Naive thymus-derived CD4-positive, alpha-beta T cell (primary cell): Measurements from ENCODE around the gene SGMS1. TPM values are rescaled to one million over a fixed set of nuclear protein-coding genes. Genes with fewer than 3 reads are reported as not detected.
"Not testable (repeated sequence)": the region's sequence is repeated elsewhere in the genome, so short reads cannot be mapped to it uniquely, and the experiment has no call there.

Experiments
- ATAC-seq: fragments of 150-1000 bp; cut with Tn5 transposase; 2 replicates; pipeline ENCODE4 v1.10.0; 2021; ENCODE audit warnings: mild to moderate bottlenecking, moderate library complexity
- CTCF ChIA-PET: fragments of 350-600 bp; sonication (Branson Sonifier 250); formaldehyde crosslinking; loops from one replicate; lab custom pipeline; 2021; ENCODE audit warnings: antibody characterized with exemption; lab: Charles Lee
- POLR2A ChIA-PET: fragments of 350-600 bp; sonication (Branson Sonifier 250); formaldehyde crosslinking; loops from one replicate; lab custom pipeline; 2021; ENCODE audit warnings: antibody characterized with exemption, inconsistent platforms; lab: Charles Lee
- DNase-seq, 9 donors: peaks; one replicate each; pipeline versions ENCODE4 v3.0.0 to v3.0.0-alpha.2; 2020 to 2022; ENCODE audit warnings: mixed read lengths in 1 of 9
- H3K27ac ChIP-seq: one replicate; pipeline ENCODE4 v1.7.0; 2013; ENCODE audit warnings: mild to moderate bottlenecking, low read depth, low read length, moderate library complexity
- H3K27me3 ChIP-seq, 2 donors: one replicate each; pipeline ENCODE4 v1.7.0; 2013; ENCODE audit warnings: low read length in 2 of 2, mild to moderate bottlenecking in 2 of 2, moderate library complexity in 2 of 2; ENCODE audit not compliant: control insufficient read depth in 2 of 2, insufficient read depth in 2 of 2
- H3K36me3 ChIP-seq, 3 experiments: 1 replicate in 2 of 3; 2 replicates in 1 of 3; pipeline ENCODE4 v1.7.0; 2013; ENCODE audit warnings: low read length in 3 of 3, mild to moderate bottlenecking in 3 of 3, moderate library complexity in 1 of 3; ENCODE audit not compliant: insufficient read depth in 3 of 3, control insufficient read depth in 2 of 3
- H3K4me1 ChIP-seq, 2 donors: one replicate each; pipeline ENCODE4 v1.7.0; 2013; ENCODE audit warnings: low read length in 2 of 2, mild to moderate bottlenecking in 2 of 2, moderate library complexity in 1 of 2; ENCODE audit not compliant: control insufficient read depth in 2 of 2, insufficient read depth in 2 of 2
- H3K4me3 ChIP-seq: 2 replicates; pipeline ENCODE4 v1.7.0; 2013; ENCODE audit warnings: mild to moderate bottlenecking, low read length
- H3K9me3 ChIP-seq, 3 experiments: 1 replicate in 2 of 3; 2 replicates in 1 of 3; pipeline ENCODE4 v1.7.0; 2013; ENCODE audit warnings: low read length in 3 of 3; ENCODE audit not compliant: control insufficient read depth in 2 of 3
- H3K27ac Mint-ChIP-seq, 9 donors: one replicate each; pipeline ENCODE4 v1.8.0; 2020 to 2022; ENCODE audit warnings: mixed read lengths in 9 of 9, mild to moderate bottlenecking in 8 of 9, moderate library complexity in 5 of 9, inconsistent platforms in 2 of 9
- H3K27me3 Mint-ChIP-seq, 5 donors: one replicate each; pipeline ENCODE4 v1.8.0; 2021 to 2022; ENCODE audit warnings: mixed read lengths in 5 of 5, mild to moderate bottlenecking in 1 of 5
- H3K36me3 Mint-ChIP-seq, 5 donors: one replicate each; pipeline ENCODE4 v1.8.0; 2020 to 2022; ENCODE audit warnings: mixed read lengths in 5 of 5, mild to moderate bottlenecking in 3 of 5, inconsistent platforms in 1 of 5
- H3K4me1 Mint-ChIP-seq, 7 donors: one replicate each; pipeline ENCODE4 v1.8.0; 2020 to 2022; ENCODE audit warnings: mixed read lengths in 7 of 7, mild to moderate bottlenecking in 3 of 7, inconsistent platforms in 1 of 7
- H3K4me3 Mint-ChIP-seq, 10 donors: one replicate each; pipeline ENCODE4 v1.8.0; 2020 to 2022; ENCODE audit warnings: mild to moderate bottlenecking in 10 of 10, mixed read lengths in 10 of 10, moderate library complexity in 6 of 10, inconsistent platforms in 2 of 10
- H3K9me3 Mint-ChIP-seq, 11 donors: one replicate each; pipeline ENCODE4 v1.8.0; 2020 to 2022; ENCODE audit warnings: mixed read lengths in 11 of 11, mild to moderate bottlenecking in 4 of 11, inconsistent platforms in 1 of 11, moderate library complexity in 1 of 11
- intact Hi-C, 2 donors: fragments of 100-400 bp; cut with micrococcal nuclease; formaldehyde crosslinking; loops; one replicate each; pipeline ENCODE4 v1.15.1; 2023
- polyA plus RNA-seq, 2 donors: library from polyadenylated mRNA; unstranded; fragments of 300-500 nt; fragmentation: Illumina TruSeq; gene quantifications; one replicate each; pipeline ENCODE4 v1.2.3, GENCODE V29; 2021
- total RNA-seq, 6 experiments: library from RNA in 5 of 6; stranded (reverse) in 5 of 6; gene quantifications; 1 replicate in 5 of 6; 2 replicates in 1 of 6; pipeline ENCODE4 v1.2.3 and lab custom pipeline; 2021 to 2026

SGMS1 gene
- total and polyA plus RNA-seq, 7 experiments from 2014 or later, result 11.5 to 45.7 (median 29.4) TPM

DNA sequence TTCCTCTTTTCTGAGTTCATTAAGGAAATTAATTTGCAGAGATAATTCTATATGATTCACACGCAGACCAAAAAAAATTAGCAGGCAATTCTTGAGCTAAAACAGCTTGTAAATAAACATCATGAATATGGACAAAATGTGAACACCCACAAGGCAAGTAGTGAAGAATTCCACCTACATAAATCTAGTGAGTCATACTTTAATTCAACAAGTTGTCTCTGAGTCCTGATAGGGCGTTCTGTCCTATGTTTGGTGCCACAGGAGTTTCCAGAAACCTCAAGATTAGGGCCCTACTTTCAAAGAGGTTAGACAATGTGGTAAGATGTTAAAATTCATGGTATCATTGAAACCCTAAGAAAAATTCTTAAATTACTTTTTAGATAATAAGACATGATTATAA, 122.3 kb downstream of the SGMS1 start:
- ATAC-seq, result no peak
- H3K9me3 ChIP-seq, result no peaks in the 10 kb centered on the region
- Mint-ChIP-seq H3K27me3 (no peaks in the 10 kb centered on the region), H3K4me3 (no peak overlapping the region), H3K9me3 (peaks cover 0 to 2% (median 0%) of the 10 kb centered on the region in 11 donors), H3K27ac (no peak overlapping the region), H3K4me1 (peaks cover 20 to 62% (median 47%) of the 10 kb centered on the region in 7 donors), H3K36me3 (peaks cover 0 to 40% (median 26%) of the 10 kb centered on the region in 5 donors)
- ChIA-PET POLR2A (interaction anchor here (0.7 kb wide), 1 partner anchor 966 kb away, joined by 3 read pairs; no protein-coding TSS in a partner anchor), CTCF (interaction anchor here (0.7 kb wide), 1 partner anchor 20 kb away, joined by 3 read pairs; no protein-coding TSS in a partner anchor)
- DNase-seq, result no peak
- H3K4me1 ChIP-seq, result no peaks in the 10 kb centered on the region
- H3K4me3 ChIP-seq, result no peak overlapping the region
- H3K36me3 ChIP-seq, result no peaks in the 10 kb centered on the region
- intact Hi-C loops, result no loop called here
- H3K27ac ChIP-seq, result no peak overlapping the region
- H3K27me3 ChIP-seq, result no peaks in the 10 kb centered on the region

DNA sequence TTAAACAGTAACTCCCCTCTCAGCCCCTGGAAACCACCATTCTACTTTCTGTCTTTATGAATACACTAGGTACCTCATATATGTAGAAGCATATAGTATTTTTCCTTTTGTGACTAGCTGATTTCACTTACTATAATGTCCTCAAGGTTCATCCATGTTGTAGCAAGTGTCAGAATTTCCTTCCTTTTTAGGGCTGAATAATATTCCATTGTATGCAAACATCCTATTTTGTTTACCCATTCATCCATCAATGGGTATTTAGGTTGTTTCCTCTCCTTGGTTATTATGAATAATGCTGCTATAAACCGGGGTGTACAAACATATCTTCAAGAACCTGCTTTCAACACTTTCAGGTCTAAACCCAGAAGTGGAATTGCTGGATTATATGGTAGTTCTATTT, 125.3 kb downstream of the SGMS1 start:
- Histone ChIP-seq H3K27me3 (no peaks in the 10 kb centered on the region), H3K9me3 (no peaks in the 10 kb centered on the region), H3K4me1 (no peaks in the 10 kb centered on the region), H3K4me3 (no peak overlapping the region), H3K27ac (no peak overlapping the region), H3K36me3 (no peaks in the 10 kb centered on the region)
- intact Hi-C loops, result no loop called here
- Mint-ChIP-seq H3K36me3 (peaks cover 0 to 48% (median 35%) of the 10 kb centered on the region in 5 donors), H3K4me3 (no peak overlapping the region), H3K4me1 (peaks cover 20 to 45% (median 31%) of the 10 kb centered on the region in 7 donors), H3K27me3 (no peaks in the 10 kb centered on the region), H3K9me3 (peaks cover 0 to 6% (median 0%) of the 10 kb centered on the region in 11 donors), H3K27ac (no peak overlapping the region)
- ChIA-PET POLR2A (interaction anchor here (0.6 kb wide), 1 partner anchor 13 kb away, joined by 4 read pairs; no protein-coding TSS in a partner anchor), CTCF (no interaction called here)
- no peak for DNase-seq
- no peak for ATAC-seq

DNA sequence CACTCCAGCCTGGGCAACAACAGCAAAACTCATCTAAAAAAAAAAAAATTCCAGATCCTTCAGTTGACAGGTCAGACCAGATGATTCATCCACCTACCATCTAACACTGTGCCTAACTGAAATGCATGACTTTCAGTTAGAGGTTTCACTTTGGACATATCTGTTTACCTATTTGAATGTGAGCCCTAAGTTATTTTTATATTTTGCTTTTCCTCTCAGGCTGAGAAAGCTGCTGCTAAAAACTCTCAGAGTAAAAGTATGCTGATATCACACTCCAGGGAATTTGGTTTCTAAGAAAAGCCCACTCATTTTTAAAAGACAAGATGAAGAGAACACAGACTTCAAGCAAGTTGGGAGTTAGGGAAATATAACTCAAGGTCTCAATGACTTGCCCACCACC, 126.0 kb downstream of the SGMS1 start:
- intact Hi-C loops, result no loop called here
- Mint-ChIP-seq H3K27me3 (no peaks in the 10 kb centered on the region), H3K27ac (peak overlapping the region in 3 of 9 donors; percentile 13 to 70 (median 46)), H3K9me3 (peaks cover 0 to 6% (median 0%) of the 10 kb centered on the region in 11 donors), H3K4me1 (peaks cover 17 to 45% (median 29%) of the 10 kb centered on the region in 7 donors), H3K36me3 (peaks cover 0 to 52% (median 35%) of the 10 kb centered on the region in 5 donors), H3K4me3 (peak overlapping the region in 1 of 10 donors; percentile 8)
- ChIA-PET CTCF (no interaction called here), POLR2A (interaction anchor here (0.6 kb wide), 1 partner anchor 13 kb away, joined by 4 read pairs; no protein-coding TSS in a partner anchor)
- no peaks in the 10 kb centered on the region for H3K27me3 ChIP-seq
- H3K36me3 ChIP-seq, result no peaks in the 10 kb centered on the region
- no peak for ATAC-seq
- no peaks in the 10 kb centered on the region for H3K9me3 ChIP-seq
- H3K27ac ChIP-seq, result no peak overlapping the region
- H3K4me1 ChIP-seq, result no peaks in the 10 kb centered on the region
- H3K4me3 ChIP-seq, result no peak overlapping the region
- DNase-seq, result no peak

DNA sequence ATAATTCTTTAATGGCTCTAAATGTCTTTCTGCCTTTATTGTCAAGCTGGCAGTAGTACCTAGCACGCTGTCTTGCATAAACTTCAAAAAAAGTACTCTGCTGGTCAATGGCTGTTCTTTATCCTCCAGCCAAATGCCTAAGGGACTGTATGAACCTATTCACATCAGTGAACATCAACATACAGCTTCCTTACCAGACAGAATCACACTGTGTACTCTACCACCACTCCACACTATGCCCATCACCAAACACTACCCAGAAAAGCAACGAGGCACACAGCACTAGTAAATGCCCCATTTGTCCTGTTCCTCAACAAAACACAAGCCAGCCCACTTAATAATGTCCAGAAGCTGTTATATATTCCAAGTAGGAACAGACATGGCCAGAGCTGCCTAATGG, 127.5 kb downstream of the SGMS1 start:
- H3K4me3 Mint-ChIP-seq, result no peak overlapping the region
- no peaks in the 10 kb centered on the region for H3K27me3 Mint-ChIP-seq
- no peaks in the 10 kb centered on the region for H3K36me3 ChIP-seq
- peaks cover 4 to 59% (median 38%) of the 10 kb centered on the region in 5 donors for H3K36me3 Mint-ChIP-seq
- ChIA-PET POLR2A (no interaction called here), CTCF (no interaction called here)
- H3K4me3 ChIP-seq, result no peak overlapping the region
- H3K27me3 ChIP-seq, result no peaks in the 10 kb centered on the region
- peaks cover 12 to 40% (median 26%) of the 10 kb centered on the region in 7 donors for H3K4me1 Mint-ChIP-seq
- no peak overlapping the region for H3K27ac Mint-ChIP-seq
- intact Hi-C loops, result no loop called here
- peaks cover 0 to 8% (median 0%) of the 10 kb centered on the region in 11 donors for H3K9me3 Mint-ChIP-seq
- ATAC-seq (no peak), DNase-seq (no peak)
- no peaks in the 10 kb centered on the region for H3K4me1 ChIP-seq
- H3K9me3 ChIP-seq, result no peaks in the 10 kb centered on the region
- H3K27ac ChIP-seq, result no peak overlapping the region

DNA sequence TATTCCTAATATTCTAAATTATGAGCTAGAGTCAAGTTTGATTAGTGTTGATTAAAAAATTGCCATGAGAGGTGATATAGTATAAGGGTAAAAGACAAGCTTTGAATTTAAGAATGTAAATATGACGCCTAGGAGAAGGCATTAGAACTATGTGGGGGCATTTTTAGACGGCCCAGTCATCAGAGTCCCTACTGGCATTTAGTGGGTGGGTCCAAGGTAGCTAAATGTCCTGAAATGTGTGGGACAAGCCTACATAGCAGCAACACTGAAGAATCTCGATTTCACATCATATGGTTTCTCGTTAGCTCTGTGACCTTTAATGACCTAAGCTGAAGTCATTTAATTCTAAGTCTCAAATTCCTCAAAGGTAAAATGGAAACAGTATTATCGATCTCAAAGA, 133.5 kb downstream of the SGMS1 start:
- H3K27me3 ChIP-seq, result no peaks in the 10 kb centered on the region
- CTCF ChIA-PET, result no interaction called here
- POLR2A ChIA-PET, result interaction anchor here (1.5 kb wide), 1 partner anchor 89 kb away, joined by 4 read pairs; no protein-coding TSS in a partner anchor
- H3K4me3 ChIP-seq, result no peak overlapping the region
- H3K27ac ChIP-seq, result no peak overlapping the region
- intact Hi-C loops, result no loop called here
- Mint-ChIP-seq H3K27ac (no peak overlapping the region), H3K27me3 (no peaks in the 10 kb centered on the region), H3K9me3 (peaks cover 2 to 21% (median 15%) of the 10 kb centered on the region in 11 donors), H3K36me3 (peaks cover 12 to 64% (median 47%) of the 10 kb centered on the region in 5 donors), H3K4me1 (peaks cover 0 to 28% (median 19%) of the 10 kb centered on the region in 7 donors), H3K4me3 (no peak overlapping the region)
- no peaks in the 10 kb centered on the region for H3K9me3 ChIP-seq
- H3K36me3 ChIP-seq, result peaks cover 0 to 4% (median 0%) of the 10 kb centered on the region in 3 experiments
- no peaks in the 10 kb centered on the region for H3K4me1 ChIP-seq
- DNase-seq (no peak), ATAC-seq (no peak)

DNA sequence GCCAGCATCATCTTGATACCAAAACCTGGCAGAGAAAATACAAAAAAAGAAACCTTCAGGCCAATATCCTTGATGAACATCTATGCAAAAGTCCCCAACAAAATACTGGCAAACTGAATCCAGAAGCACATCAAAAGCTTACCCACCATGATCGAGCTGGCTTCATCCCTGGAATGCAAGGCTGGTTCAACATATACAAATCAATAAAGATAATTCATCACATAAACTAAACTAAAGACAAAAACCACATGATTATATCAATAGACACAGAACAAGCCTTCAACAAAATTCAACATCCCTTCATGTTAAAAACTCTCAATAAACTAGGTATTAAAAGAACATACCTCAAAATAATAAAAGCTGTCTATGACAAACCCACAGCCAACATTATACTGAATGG, 139.2 kb downstream of the SGMS1 start:
- intact Hi-C loops, H3K27me3 Mint-ChIP-seq, H3K27ac Mint-ChIP-seq, DNase-seq, H3K27me3 ChIP-seq, H3K4me1 ChIP-seq, H3K27ac ChIP-seq, H3K4me3 ChIP-seq, H3K9me3 ChIP-seq, ATAC-seq, CTCF ChIA-PET, H3K4me3 Mint-ChIP-seq: not testable (repeated sequence)
- Mint-ChIP-seq H3K4me1 (peaks cover 0 to 30% (median 22%) of the 10 kb centered on the region in 7 donors), H3K9me3 (peaks cover 7 to 46% (median 27%) of the 10 kb centered on the region in 11 donors), H3K36me3 (peaks cover 21 to 77% (median 71%) of the 10 kb centered on the region in 5 donors)
- POLR2A ChIA-PET, result interaction anchor here (0.7 kb wide), 1 partner anchor 14 kb away, joined by 4 read pairs; no protein-coding TSS in a partner anchor
- peaks cover 0 to 16% (median 0%) of the 10 kb centered on the region in 3 experiments for H3K36me3 ChIP-seq
